HepG2 (cell line): ENCODE results near the gene TSPYL4. TPM values are rescaled to one million over a fixed set of nuclear protein-coding genes. Genes with fewer than 3 reads are reported as not detected.

Source experiments
- ARID4A ChIP-seq: sonication (generic); formaldehyde crosslinking; IDR thresholded peaks from 2 replicates; pipeline ENCODE4 v1.5.0; 2020; ENCODE audit warnings: mild to moderate bottlenecking, missing genetic modification reagents, borderline replicate concordance
- GATAD2A ChIP-seq: IDR thresholded peaks from 2 replicates; pipeline ENCODE4 v1.6.1; 2016
- JUNB ChIP-seq: sonication (generic); formaldehyde crosslinking; IDR thresholded peaks from 2 replicates; pipeline ENCODE4 v1.8.0; 2022; ENCODE audit warnings: missing genetic modification reagents, mild to moderate bottlenecking, borderline replicate concordance
- MIER3 ChIP-seq: IDR thresholded peaks from 2 replicates; pipeline ENCODE4 v1.6.1; 2016; ENCODE audit warnings: missing compliant biosample characterization, borderline replicate concordance
- NCOR1 ChIP-seq: fragments of 200-600 bp; sonication (generic); IDR thresholded peaks from 2 replicates; pipeline ENCODE4 v1.7.0; 2017; ENCODE audit warnings: antibody characterized with exemption, low read length, borderline replicate concordance
- POLR2AphosphoS2 ChIP-seq: IDR thresholded peaks from 2 replicates; pipeline ENCODE4 v1.6.1; 2011; ENCODE audit warnings: low read depth, low read length, improper control_type of control experiment
- POLR2G ChIP-seq: fragments of 200-400 bp; formaldehyde crosslinking; IDR thresholded peaks from 2 replicates; pipeline ENCODE4 v1.6.1; 2018; ENCODE audit warnings: mild to moderate bottlenecking, low read depth, low read length, moderate library complexity
- SNAI1 ChIP-seq: sonication (generic); formaldehyde crosslinking; IDR thresholded peaks from 2 replicates; pipeline ENCODE4 v1.5.0; 2020; ENCODE audit warnings: mild to moderate bottlenecking, missing genetic modification reagents, borderline replicate concordance
- TARDBP ChIP-seq: sonication (generic); formaldehyde crosslinking; IDR thresholded peaks from 2 replicates; pipeline ENCODE4 v1.8.0; 2022; ENCODE audit warnings: mild to moderate bottlenecking, missing genetic modification reagents
- TERF1 ChIP-seq: sonication (generic); formaldehyde crosslinking; IDR thresholded peaks from 2 replicates; pipeline ENCODE4 v1.8.0; 2022; ENCODE audit warnings: mild to moderate bottlenecking, missing genetic modification reagents, moderate library complexity
- ZBTB25 ChIP-seq: IDR thresholded peaks from 2 replicates; pipeline ENCODE4 v1.6.1; 2018; ENCODE audit warnings: missing genetic modification reagents
- ZBTB4 ChIP-seq: sonication (generic); formaldehyde crosslinking; IDR thresholded peaks from 2 replicates; pipeline ENCODE4 v1.4.0; 2020; ENCODE audit warnings: missing genetic modification reagents, mild to moderate bottlenecking, borderline replicate concordance
- ZFP62 ChIP-seq: sonication (generic); formaldehyde crosslinking; IDR thresholded peaks from 2 replicates; pipeline ENCODE4 v1.4.0; 2020; ENCODE audit warnings: missing genetic modification reagents
- ZNF207 ChIP-seq: fragments of 450-650 bp; IDR thresholded peaks from 2 replicates; pipeline ENCODE4 v1.6.1; 2016; ENCODE audit warnings: antibody characterized with exemption, borderline replicate concordance
- ZNF234 ChIP-seq: sonication (generic); formaldehyde crosslinking; conservative IDR thresholded peaks from 2 replicates; pipeline ENCODE4 v1.5.1; 2020; ENCODE audit warnings: mild to moderate bottlenecking, missing genetic modification reagents
- ZNF317 ChIP-seq: sonication (generic); formaldehyde crosslinking; IDR thresholded peaks from 2 replicates; pipeline ENCODE4 v1.5.0; 2020; ENCODE audit warnings: mild to moderate bottlenecking, missing genetic modification reagents
- polyA plus RNA-seq, 8 experiments: library from polyadenylated mRNA; depleted of rRNA in 3 of 8; stranded (reverse) in 7 of 8; unstranded in 1 of 8; fragments of >200 nt; fragmentation: Illumina TruSeq in 4 of 8; extraction: Trizol in 4 of 8; gene quantifications; 2 replicates each; pipeline versions ENCODE4 v1.2.1 to v1.2.3, GENCODE V29; 2011 to 2016; ENCODE audit warnings: low read depth in 4 of 8, missing spikeins in 1 of 8, mixed read lengths in 1 of 8; ENCODE audit not compliant: insufficient read depth in 1 of 8
- total RNA-seq, 5 experiments: library from RNA; depleted of rRNA; stranded (reverse); fragments of >200 nt; fragmentation: Illumina TruSeq; extraction: Trizol; gene quantifications; 2 replicates each; pipeline ENCODE4 v1.2.3, GENCODE V29; 2016; ENCODE audit warnings: low read depth in 1 of 5
- TF ChIP-seq, protein P1 (sequence below): sonication (generic); formaldehyde crosslinking; IDR thresholded peaks from 2 replicates; pipeline ENCODE4 v1.4.0; 2020; ENCODE audit warnings: missing genetic modification reagents

TSPYL4 gene
- total and polyA plus RNA-seq, 2 of the 13 experiments (the other 11 are each of a cell fraction or from before 2014, with no cell fraction given): 18.0 to 19.7 TPM

GRCh38 chr6:116255246-116255800, 1.4 kb upstream of the TSPYL4 start (continued):
- TF ChIP-seq ZBTB4 (CRISPR knock-in tag) (no peak), GATAD2A (CRISPR knock-in tag) (peak; percentile 71), ZNF317 (0 out of 2 replicates have a peak, but pooled peaks have one; percentile 25), JUNB (CRISPR knock-in tag) (no peak), ZFP62 (CRISPR knock-in tag) (no peak), ZNF234 (CRISPR knock-in tag) (0 out of 2 replicates have a peak, but pooled peaks have one; percentile 86), POLR2AphosphoS2 (no peak), ZNF207 (no peak), TARDBP (CRISPR knock-in tag) (0 out of 2 replicates have a peak, but pooled peaks have one; percentile 12), NCOR1 (peak; percentile 65), SNAI1 (CRISPR knock-in tag) (no peak), MIER3 (CRISPR knock-in tag) (0 out of 2 replicates have a peak, but pooled peaks have one; percentile 24), ARID4A (CRISPR knock-in tag) (peak; percentile 49; the same call in 1 of the 2 replicates), POLR2G (0 out of 2 replicates have a peak, but pooled peaks have one; percentile 29), TERF1 (no peak), ZBTB25 (no peak)
- TF ChIP-seq, protein P1, sequence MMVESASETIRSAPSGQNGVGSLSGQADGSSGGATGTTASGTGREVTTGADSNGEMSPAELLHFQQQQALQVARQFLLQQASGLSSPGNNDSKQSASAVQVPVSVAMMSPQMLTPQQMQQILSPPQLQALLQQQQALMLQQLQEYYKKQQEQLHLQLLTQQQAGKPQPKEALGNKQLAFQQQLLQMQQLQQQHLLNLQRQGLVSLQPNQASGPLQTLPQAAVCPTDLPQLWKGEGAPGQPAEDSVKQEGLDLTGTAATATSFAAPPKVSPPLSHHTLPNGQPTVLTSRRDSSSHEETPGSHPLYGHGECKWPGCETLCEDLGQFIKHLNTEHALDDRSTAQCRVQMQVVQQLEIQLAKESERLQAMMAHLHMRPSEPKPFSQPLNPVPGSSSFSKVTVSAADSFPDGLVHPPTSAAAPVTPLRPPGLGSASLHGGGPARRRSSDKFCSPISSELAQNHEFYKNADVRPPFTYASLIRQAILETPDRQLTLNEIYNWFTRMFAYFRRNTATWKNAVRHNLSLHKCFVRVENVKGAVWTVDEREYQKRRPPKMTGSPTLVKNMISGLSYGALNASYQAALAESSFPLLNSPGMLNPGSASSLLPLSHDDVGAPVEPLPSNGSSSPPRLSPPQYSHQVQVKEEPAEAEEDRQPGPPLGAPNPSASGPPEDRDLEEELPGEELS (CRISPR knock-in tag): peak; percentile 83
